Measurements from ENCODE around the gene IGF2R.
"Not testable (repeated sequence)": the region's sequence is repeated elsewhere in the genome, so short reads cannot be mapped to it uniquely, and the experiment has no call there.

IGF2R gene

DNA sequence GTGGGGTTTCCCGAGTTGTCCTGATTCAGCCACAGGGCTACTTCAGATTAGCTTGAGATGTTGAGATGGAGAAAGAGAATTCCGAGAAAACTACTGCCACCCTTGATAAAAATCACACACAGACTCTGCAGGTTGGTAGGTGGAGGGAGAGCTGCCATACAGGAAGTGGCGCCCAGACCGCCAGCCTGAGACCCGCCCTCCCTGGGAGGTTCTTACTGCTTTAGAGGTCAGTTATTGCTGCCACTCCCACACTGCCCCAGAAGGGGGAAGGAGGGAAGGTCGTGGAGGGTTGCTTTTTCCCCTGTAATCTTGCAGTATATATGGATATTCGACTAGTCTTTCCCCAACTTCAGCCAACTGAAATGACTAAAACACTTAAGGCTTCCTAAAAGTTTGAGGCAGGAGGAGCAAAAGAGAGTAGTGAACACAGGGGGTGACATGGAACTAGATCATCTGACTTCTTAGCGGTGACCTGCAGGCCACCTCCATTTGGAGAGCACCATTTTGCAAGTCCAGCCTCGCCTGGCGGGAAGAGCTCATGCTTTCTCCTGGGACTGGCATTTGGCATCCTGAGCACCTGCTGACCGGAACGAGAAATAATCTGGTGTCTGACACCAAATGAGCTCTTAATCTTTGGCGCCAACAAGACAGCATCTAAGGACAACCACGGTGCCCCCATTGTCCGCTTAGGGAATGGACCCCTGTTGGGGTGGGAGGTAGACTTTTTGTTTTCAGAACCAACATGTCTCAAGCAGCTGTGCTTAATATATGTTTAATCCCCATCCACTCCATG, 117.0 kb downstream of the IGF2R start:
- POLR2A ChIA-PET (ENCODE audit: low non-redundant PET), result no interaction called here
- H3K27ac ChIP-seq, result no peak overlapping the region
- CTCF ChIA-PET, result no interaction called here
- TF ChIP-seq, protein P1, sequence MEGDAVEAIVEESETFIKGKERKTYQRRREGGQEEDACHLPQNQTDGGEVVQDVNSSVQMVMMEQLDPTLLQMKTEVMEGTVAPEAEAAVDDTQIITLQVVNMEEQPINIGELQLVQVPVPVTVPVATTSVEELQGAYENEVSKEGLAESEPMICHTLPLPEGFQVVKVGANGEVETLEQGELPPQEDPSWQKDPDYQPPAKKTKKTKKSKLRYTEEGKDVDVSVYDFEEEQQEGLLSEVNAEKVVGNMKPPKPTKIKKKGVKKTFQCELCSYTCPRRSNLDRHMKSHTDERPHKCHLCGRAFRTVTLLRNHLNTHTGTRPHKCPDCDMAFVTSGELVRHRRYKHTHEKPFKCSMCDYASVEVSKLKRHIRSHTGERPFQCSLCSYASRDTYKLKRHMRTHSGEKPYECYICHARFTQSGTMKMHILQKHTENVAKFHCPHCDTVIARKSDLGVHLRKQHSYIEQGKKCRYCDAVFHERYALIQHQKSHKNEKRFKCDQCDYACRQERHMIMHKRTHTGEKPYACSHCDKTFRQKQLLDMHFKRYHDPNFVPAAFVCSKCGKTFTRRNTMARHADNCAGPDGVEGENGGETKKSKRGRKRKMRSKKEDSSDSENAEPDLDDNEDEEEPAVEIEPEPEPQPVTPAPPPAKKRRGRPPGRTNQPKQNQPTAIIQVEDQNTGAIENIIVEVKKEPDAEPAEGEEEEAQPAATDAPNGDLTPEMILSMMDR (conservative IDR thresholded peaks at IDR 0.05; ENCODE audit: low read depth), result no peak
- DNase-seq (ENCODE audit: low spot score), result no peak

DNA sequence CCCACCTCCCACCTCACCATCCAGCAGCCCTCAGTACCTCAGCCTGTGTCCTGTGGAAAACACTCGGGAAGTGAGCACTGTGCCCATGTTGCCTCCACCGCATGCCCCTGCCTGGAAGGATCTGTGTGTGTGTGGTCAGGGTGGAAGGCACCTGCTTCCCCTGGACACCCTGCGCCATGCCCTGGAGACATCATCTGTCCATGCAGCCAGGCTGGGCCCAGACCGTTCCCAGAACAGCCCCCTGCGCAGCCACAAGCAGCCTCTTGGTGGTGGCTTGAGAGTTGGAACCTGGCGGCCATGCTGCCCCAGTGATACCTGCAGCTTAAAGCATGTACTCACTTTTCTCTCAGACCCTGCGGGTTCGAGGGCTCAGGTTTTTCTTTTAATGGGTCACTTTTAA, 117.9 kb downstream of the IGF2R start:
- TF ChIP-seq, protein P1 (conservative IDR thresholded peaks at IDR 0.05; ENCODE audit: low read depth), result no peak
- ChIA-PET POLR2A (ENCODE audit: low non-redundant PET) (no interaction called here), CTCF (no interaction called here)
- DNase-seq (ENCODE audit: low spot score), result no peak
- H3K27ac ChIP-seq, result peak overlapping the region; percentile 17; the same call in 1 of the 2 replicates

DNA sequence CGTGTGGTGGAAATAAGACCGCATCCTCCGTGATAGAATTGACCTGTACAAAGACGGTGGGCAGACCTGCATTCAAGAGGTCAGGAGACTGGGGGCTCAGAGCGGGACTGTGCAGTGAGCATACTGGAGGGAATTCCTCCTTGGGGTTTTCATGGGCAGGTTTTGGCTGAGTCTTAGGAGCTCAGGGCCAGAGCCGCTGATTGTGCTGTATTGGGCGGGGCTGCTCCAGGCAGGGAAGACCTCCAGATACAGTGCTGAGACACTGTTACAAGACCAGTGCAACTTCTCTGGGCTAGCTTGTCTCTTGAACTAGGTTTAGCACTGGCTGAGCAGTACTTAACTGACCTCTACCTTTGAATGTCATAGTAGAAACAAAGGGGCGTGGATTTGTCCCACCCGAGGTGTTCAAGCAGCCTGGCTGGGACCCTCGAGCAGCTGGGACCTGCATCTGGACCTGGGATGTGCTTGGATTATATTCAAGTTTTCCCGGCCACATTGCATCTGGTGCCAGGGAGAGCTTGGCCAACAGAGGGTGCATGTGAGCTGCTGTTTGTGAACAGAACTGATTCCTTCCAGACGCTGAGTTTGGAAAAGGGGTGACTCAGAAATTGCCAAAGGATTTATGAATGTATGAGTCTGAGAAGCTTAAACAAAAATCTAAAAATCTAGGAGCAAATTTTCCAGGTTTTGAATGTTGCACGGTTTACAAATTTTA, 119.3 kb downstream of the IGF2R start:
- peak; percentile 80 for DNase-seq (ENCODE audit: low spot score)
- H3K27ac ChIP-seq, result peak overlapping the region; percentile 30
- CTCF ChIA-PET, result interaction anchor here (0.6 to 1.5 kb wide), 7 partner anchors 11 to 446 kb away, joined by 3 to 8 read pairs (median 4); no protein-coding TSS in a partner anchor
- POLR2A ChIA-PET (ENCODE audit: low non-redundant PET), result no interaction called here
- TF ChIP-seq, protein P1 (conservative IDR thresholded peaks at IDR 0.05; ENCODE audit: low read depth), result peak; percentile 79

DNA sequence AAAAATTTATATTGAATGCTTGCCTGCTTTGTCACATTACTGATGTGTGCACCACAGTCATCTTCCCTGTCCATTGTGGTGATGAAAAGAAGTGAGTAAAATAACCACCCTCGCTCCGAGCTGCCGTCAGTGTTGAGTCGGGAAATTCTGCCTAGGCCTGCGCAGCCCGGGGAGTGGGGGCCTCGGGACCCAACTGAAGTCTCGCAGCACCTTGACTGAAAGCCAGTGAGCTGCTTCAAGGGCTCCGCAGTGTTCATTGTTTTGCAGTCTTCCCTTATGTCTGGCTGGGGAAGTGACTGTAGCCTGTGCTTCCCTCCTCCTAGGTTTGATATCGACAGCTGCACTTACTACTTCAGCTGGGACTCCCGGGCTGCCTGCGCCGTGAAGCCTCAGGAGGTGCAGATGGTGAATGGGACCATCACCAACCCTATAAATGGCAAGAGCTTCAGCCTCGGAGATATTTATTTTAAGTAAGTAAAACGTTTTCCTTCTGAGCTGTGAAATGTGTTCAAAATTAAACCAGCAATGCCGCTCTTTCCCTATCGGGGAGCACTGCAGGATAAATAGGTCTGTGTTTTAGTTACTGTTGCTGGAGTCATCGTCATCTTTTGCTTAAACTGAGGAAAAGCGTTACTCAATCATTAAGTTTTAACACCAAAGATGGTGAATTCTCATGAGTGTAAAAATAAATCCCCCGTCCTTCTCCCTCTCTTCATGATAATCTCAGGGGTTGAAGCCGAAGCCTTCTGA, 120.1 kb downstream of the IGF2R start:
- DNase-seq (ENCODE audit: low spot score), result no peak
- TF ChIP-seq, protein P1 (conservative IDR thresholded peaks at IDR 0.05; ENCODE audit: low read depth), result peak; percentile 29; the same call in 1 of the 2 replicates
- H3K27ac ChIP-seq, result peak overlapping the region; percentile 30; the same call in 1 of the 2 replicates
- ChIA-PET CTCF (interaction anchor here (0.6 to 1.5 kb wide), 6 partner anchors 11 to 445 kb away, joined by 3 to 8 read pairs (median 4); no protein-coding TSS in a partner anchor), POLR2A (ENCODE audit: low non-redundant PET) (no interaction called here)

DNA sequence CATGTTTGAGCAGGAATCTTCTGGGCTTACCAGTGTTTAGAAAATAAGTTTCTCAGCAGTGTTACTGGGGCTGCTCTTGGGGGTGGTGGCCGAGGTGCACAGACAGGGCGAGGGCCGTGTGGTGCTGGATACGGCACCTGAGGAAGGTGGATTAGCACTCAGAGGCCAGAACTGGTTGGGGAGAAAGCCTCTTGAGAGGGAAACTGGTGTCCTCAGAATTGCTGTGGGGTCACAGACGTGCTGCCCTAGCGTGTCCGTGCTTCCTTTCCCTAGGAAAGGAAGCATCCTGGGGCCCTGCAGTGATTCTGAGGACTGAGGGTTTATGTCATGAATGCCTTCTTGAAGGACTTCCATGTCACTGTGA, 120.6 kb downstream of the IGF2R start:
- DNase-seq (ENCODE audit: low spot score), result no peak
- POLR2A ChIA-PET (ENCODE audit: low non-redundant PET), result no interaction called here

DNA sequence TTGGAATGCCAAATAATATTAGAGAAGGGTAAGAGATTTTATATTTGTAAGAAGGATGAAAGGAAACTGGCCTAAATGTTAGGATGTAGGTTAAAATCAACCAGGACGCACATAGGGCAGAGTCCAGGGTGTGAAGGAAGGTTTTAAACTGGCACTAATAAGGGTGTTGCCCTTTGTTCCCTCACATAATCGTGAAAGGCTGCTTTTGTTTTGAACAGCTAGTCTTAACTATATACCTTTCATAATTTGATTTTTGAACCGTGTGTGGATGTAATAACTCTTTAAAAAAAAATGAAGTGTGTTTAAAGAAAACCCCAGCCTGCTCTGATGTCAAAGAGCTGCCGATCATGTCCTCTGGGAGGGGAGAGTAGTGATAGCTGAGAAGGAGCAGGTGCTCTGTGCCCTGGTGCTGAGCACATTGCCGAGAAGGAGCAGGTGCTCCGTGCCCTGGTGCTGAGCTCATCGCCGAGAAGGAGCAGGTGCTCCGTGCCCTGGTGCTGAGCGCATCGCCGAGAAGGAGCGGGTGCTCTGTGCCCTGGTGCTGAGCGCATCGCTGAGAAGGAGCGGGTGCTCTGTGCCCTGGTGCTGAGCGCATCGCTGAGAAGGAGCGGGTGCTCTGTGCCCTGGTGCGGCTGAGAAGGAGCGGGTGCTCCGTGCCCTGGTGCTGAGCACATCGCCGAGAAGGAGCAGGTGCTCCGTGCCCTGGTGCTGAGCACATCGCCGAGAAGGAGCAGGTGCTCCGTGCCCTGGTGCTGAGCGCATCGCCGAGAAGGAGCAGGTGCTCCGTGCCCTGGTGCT, 121.8 kb downstream of the IGF2R start:
- H3K27ac ChIP-seq; DNase-seq (ENCODE audit: low spot score); POLR2A ChIA-PET (ENCODE audit: low non-redundant PET): not testable (repeated sequence)
- CTCF ChIA-PET, result interaction anchor here (0.6 to 0.7 kb wide), 2 partner anchors 409 to 577 kb away, joined by 3 read pairs; no protein-coding TSS in a partner anchor

More for the DNA sequence above, 120.6 kb downstream of the IGF2R start:
- H3K27ac ChIP-seq, result no peak overlapping the region
- TF ChIP-seq, protein P1 (conservative IDR thresholded peaks at IDR 0.05; ENCODE audit: low read depth), result no peak
- CTCF ChIA-PET, result no interaction called here

DNA sequence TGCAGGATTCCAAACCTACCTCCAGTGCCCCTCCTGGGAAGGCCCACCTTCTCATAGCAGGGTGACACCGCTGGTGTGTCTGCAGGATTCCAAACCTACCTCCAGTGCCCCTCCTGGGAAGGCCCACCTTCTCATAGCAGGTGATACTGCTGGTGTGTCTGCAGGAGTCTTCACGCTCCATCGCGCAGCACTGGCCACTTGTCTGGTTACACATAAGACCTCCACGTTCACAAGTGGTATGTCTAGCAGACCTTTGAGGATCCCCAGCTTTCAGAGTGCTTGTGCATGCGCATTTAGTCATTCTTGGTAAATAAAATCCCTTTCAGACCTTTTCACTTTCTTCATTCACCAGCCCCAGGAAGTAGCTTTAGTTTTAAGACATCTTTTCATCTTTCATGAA, 123.3 kb downstream of the IGF2R start:
- DNase-seq (ENCODE audit: low spot score); POLR2A ChIA-PET (ENCODE audit: low non-redundant PET); H3K27ac ChIP-seq: not testable (repeated sequence)
- CTCF ChIA-PET, result interaction anchor here (0.7 kb wide), 1 partner anchor 62 kb away, joined by 4 read pairs; no protein-coding TSS in a partner anchor
